Mesothelial cell of epicardium (in vitro differentiated cells): ENCODE measurements around the gene ZNF467. TPM values are rescaled to one million over a fixed set of nuclear protein-coding genes. Genes with fewer than 3 reads are reported as not detected.

Experiments used
- DNase-seq, 2 experiments: peaks; one replicate each; pipeline ENCODE4 v3.0.0; 2021; ENCODE audit warnings: low spot score in 2 of 2; ENCODE audit not compliant: unreplicated experiment in 2 of 2
- H3K27ac Mint-ChIP-seq: 2 replicates; pipeline ENCODE4 v1.8.0; 2021; ENCODE audit warnings: mixed read lengths
- H3K27me3 Mint-ChIP-seq: 2 replicates; pipeline ENCODE4 v1.8.0; 2021; ENCODE audit warnings: low read depth, mixed read lengths
- H3K36me3 Mint-ChIP-seq: 2 replicates; pipeline ENCODE4 v1.8.0; 2021; ENCODE audit warnings: mixed read lengths
- H3K4me1 Mint-ChIP-seq: 2 replicates; pipeline ENCODE4 v1.8.0; 2021; ENCODE audit warnings: mixed read lengths
- H3K4me3 Mint-ChIP-seq: 2 replicates; pipeline ENCODE4 v1.8.0; 2021; ENCODE audit warnings: mild to moderate bottlenecking, moderate library complexity, mixed read lengths
- H3K9me3 Mint-ChIP-seq: 2 replicates; pipeline ENCODE4 v1.8.0; 2021; ENCODE audit warnings: mixed read lengths
- CTCF ChIP-seq: fragments of 200-600 bp; sonication (generic); IDR thresholded peaks from one replicate; pipeline ENCODE4 v1.5.0; 2021; ENCODE audit warnings: antibody characterized with exemption; ENCODE audit not compliant: unreplicated experiment
- total RNA-seq: library from RNA; stranded (reverse); gene quantifications from 3 replicates; pipeline ENCODE4 v1.2.1, GENCODE V29; 2021

ZNF467 gene
- total RNA-seq, 1 donor from 2014 or later = 38.9 TPM

GRCh38 chr7:149811831-149812490 is 38.6 kb upstream of the ZNF467 start:
- no peak for TF ChIP-seq CTCF
- no peak for DNase-seq
- no peaks in the 10 kb centered on the region for H3K36me3 Mint-ChIP-seq
- no peak overlapping the region for H3K4me3 Mint-ChIP-seq
- no peaks in the 10 kb centered on the region for H3K9me3 Mint-ChIP-seq
- H3K27ac Mint-ChIP-seq = no peak overlapping the region
- H3K27me3 Mint-ChIP-seq = peaks cover 6% of the 10 kb centered on the region
- no peaks in the 10 kb centered on the region for H3K4me1 Mint-ChIP-seq

- Mint-ChIP-seq H3K4me1 (no peaks in the 10 kb centered on the region), H3K27ac (no peak overlapping the region), H3K4me3 (no peak overlapping the region), H3K27me3 (peaks cover 14% of the 10 kb centered on the region), H3K9me3 (no peaks in the 10 kb centered on the region), H3K36me3 (no peaks in the 10 kb centered on the region)
- DNase-seq = no peak
- TF ChIP-seq CTCF = peak; percentile 31
Measured at GRCh38 chr7:149811221-149811620, 37.8 kb upstream of the ZNF467 start.

- H3K4me1 Mint-ChIP-seq = no peaks in the 10 kb centered on the region
- no peak for TF ChIP-seq CTCF
- no peaks in the 10 kb centered on the region for H3K9me3 Mint-ChIP-seq
- no peak overlapping the region for H3K27ac Mint-ChIP-seq
- H3K27me3 Mint-ChIP-seq = peaks cover 19% of the 10 kb centered on the region
- no peaks in the 10 kb centered on the region for H3K36me3 Mint-ChIP-seq
- DNase-seq = no peak
- H3K4me3 Mint-ChIP-seq = no peak overlapping the region
Measured at GRCh38 chr7:149809215-149809614, 35.8 kb upstream of the ZNF467 start.

- TF ChIP-seq CTCF = no peak
- H3K36me3 Mint-ChIP-seq = no peaks in the 10 kb centered on the region
- H3K27me3 Mint-ChIP-seq = peaks cover 19% of the 10 kb centered on the region
- no peaks in the 10 kb centered on the region for H3K4me1 Mint-ChIP-seq
- H3K9me3 Mint-ChIP-seq = no peaks in the 10 kb centered on the region
- no peak overlapping the region for H3K27ac Mint-ChIP-seq
- H3K4me3 Mint-ChIP-seq = no peak overlapping the region
- no peak for DNase-seq
Measured at GRCh38 chr7:149808311-149808710, 34.9 kb upstream of the ZNF467 start.

- DNase-seq = no peak
- no peaks in the 10 kb centered on the region for H3K9me3 Mint-ChIP-seq
- H3K36me3 Mint-ChIP-seq = no peaks in the 10 kb centered on the region
- no peak overlapping the region for H3K27ac Mint-ChIP-seq
- no peaks in the 10 kb centered on the region for H3K4me1 Mint-ChIP-seq
- H3K4me3 Mint-ChIP-seq = no peak overlapping the region
- H3K27me3 Mint-ChIP-seq = peaks cover 19% of the 10 kb centered on the region
- no peak for TF ChIP-seq CTCF
Measured at GRCh38 chr7:149806726-149807125, 33.3 kb upstream of the ZNF467 start.

- DNase-seq = no peak
- Mint-ChIP-seq H3K27me3 (peaks cover 16% of the 10 kb centered on the region), H3K9me3 (no peaks in the 10 kb centered on the region), H3K4me1 (no peaks in the 10 kb centered on the region), H3K36me3 (peaks cover 2% of the 10 kb centered on the region), H3K4me3 (no peak overlapping the region), H3K27ac (no peak overlapping the region)
- no peak for TF ChIP-seq CTCF
Measured at GRCh38 chr7:149804106-149804505, 30.7 kb upstream of the ZNF467 start.
